AG08395 (cell line): Measurements from ENCODE around the gene SEC14L5.

ENCODE experiments used
- DNase-seq: peaks from one replicate; pipeline ENCODE4 v3.0.0; 2012; ENCODE audit warnings: mixed read lengths, low spot score

SEC14L5 gene

GRCh38 chr16:4931381-4931780 is 26.7 kb upstream of the SEC14L5 start:
- no peak for DNase-seq

GRCh38 chr16:4933433-4933832 is 24.7 kb upstream of the SEC14L5 start:
- no peak for DNase-seq

- no peak for DNase-seq
Measured at GRCh38 chr16:4933871-4934395, 24.2 kb upstream of the SEC14L5 start.

GRCh38 chr16:4934591-4934990 is 23.5 kb upstream of the SEC14L5 start:
- DNase-seq = no peak

DNA sequence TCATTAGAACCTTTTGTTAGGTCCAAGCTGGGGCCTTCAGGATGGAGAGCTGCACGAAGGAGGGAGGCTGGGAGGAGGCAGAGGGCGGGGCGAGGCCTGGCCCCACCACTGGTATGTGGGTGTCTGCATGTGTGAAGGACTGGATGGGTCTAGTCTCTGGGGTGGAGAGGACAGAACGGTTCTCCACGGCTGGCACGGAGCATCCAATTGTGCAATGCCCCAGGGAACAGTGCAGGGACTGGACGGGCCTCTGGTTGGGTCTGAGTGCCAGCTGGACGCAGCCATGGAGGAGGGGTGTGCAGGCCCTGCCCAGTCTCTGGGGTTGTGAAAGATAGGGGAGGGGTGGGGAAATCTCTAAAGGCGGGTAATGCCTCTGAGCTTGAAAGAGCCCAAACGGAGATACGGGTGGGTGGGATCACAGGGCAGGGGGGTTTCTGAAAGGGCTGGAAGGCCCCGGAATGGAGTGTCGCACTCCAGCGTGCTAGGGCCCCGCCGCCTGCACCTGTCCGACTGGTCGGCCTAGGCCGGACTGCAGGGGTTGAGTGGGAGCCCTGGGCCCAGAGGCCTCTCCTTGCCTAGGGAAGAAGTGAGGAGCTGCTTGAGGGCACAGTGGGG is 22.8 kb upstream of the SEC14L5 start:
- DNase-seq = peak; percentile 92

GRCh38 chr16:4936181-4936990 is 21.7 kb upstream of the SEC14L5 start:
- no peak for DNase-seq

- no peak for DNase-seq
Measured at GRCh38 chr16:4936991-4937781, 20.9 kb upstream of the SEC14L5 start, which contains the start of gene PPL. PPL (minus strand) TSS chr16:4937148; CDS start chr16:4937045, 103 bp downstream.

GRCh38 chr16:4937782-4938682 is 20.1 kb upstream of the SEC14L5 start:
- no peak for DNase-seq

GRCh38 chr16:4938683-4939030 is 19.5 kb upstream of the SEC14L5 start:
- peak; percentile 42 for DNase-seq

DNA sequence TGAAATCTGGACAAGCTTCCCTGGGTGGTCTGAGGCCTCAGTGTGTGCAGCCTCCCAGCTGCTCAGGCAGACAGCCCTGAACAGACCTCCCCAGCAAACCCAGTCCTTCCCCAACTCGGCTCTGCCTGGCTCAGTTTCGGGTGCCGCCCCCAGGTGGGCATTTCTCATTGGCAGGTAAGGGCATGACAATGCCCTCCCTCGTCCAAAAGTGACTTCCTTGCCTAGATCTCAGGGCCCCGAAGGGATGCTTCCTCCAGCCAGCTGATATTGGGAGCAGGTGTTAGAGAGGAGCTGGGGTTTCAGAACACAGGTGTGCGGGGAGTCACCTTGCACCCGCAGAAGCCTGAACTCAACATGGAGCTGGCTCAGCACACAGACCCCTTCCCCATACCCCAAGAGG is 17.4 kb upstream of the SEC14L5 start:
- DNase-seq = no peak

DNA sequence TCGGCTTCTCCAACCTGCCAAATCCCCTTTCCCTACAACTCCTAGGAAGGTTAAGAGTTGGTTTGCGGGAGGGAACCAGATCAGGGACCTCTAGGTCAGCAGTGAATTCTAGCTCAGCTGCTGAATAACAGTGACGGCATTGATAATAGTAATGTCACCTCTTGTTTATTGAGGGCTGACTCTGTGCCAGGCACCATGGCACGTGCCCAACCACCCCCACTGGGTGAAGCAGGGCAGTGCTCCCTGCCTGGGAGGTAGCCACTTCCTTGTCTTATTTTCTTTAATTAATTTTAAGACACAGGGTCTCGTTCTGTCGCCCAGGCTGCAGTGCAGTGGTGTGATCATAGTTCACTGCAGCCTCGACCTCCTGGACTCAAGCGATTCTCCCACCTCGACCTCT is 15.6 kb upstream of the SEC14L5 start:
- DNase-seq = no peak

DNA sequence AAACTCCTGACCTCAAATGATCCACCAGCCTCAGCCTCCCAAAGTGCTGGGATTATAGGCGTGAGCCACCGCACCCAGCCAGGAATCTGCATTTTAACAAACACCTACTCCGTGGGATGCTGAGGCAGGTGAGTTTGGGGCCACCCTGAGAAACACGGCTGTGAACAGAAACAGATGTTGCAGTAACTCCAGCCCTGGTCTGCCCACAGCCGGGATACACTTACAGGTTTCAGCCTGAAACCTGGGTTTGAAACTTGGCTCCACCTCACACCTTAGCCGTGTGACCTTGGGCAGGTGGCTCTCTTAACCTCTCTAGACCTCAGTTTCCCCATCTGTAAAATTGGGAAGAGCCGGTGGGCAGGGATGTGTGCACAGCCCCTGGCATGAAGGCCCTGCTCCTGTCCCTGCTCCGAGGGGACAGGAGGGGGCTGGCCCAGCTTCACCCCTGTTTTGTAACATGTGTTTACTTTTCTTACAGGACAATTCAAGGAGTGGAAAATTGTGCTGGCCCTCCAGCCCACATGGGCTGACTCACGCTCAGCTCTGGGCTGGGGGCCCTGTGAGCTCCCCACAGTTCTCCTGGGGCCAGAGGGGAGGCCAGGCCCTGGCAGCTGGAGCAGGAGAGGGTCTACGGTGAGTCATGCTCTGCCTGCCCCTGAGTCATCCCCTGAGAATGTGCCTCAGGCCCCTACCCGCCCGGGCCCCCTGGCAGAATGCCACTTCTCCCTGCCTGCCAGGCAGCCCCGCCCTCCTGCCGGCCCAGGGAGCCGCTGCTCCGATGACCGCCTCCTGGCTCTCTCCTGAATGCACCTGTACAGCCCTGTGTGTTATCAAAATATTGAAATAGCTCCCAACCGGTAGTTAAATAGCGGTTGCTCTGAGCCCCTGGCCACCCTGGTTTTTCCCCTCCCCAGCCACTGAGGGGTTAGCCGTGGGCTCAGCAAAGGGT is 13.5 kb upstream of the SEC14L5 start:
- DNase-seq = peak; percentile 96

GRCh38 chr16:4945560-4946502 is 12.3 kb upstream of the SEC14L5 start:
- no peak for DNase-seq

DNA sequence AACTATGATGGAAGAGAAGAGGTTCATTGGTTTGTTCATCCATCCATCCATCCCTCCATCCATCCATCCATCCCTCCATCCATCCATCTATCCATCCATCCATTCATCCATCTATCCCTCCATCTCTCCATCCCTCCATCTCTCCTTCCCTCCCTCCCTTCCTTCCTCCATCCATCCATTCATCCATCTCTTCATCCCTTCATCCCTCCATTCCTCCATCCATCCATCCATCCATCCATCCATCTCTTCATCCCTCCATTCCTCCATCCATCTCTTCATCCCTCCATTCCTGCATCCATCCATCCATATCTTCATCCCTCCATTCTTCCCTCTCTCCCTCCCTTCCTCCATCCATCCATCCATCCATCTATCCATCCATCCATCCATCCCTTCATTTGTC is 11.2 kb upstream of the SEC14L5 start:
- no peak for DNase-seq

GRCh38 chr16:4947722-4948503 is 10.2 kb upstream of the SEC14L5 start:
- no peak for DNase-seq

- DNase-seq = no peak
Measured at GRCh38 chr16:4948903-4949766, 9.0 kb upstream of the SEC14L5 start.

- DNase-seq = no peak
Measured at GRCh38 chr16:4949986-4950385, 8.1 kb upstream of the SEC14L5 start.
